ENCODE data around the gene ENTPD1.
A peak's percentile ranks its signal among the peaks of the same experiment; 100 is the strongest.

The ENTPD1 gene

GRCh38 chr10:95831515-95831914, 75.6 kb downstream of the ENTPD1 start:
- DNase-seq (ENCODE audit: low spot score), result no peak

- DNase-seq (ENCODE audit: low spot score), result no peak
Observed at GRCh38 chr10:95832216-95833041, 76.5 kb downstream of the ENTPD1 start.

- no peak for DNase-seq (ENCODE audit: low spot score)
Observed at GRCh38 chr10:95833042-95833610, 77.2 kb downstream of the ENTPD1 start.

- no peak for DNase-seq (ENCODE audit: low spot score)
Observed at GRCh38 chr10:95834406-95834805, 78.4 kb downstream of the ENTPD1 start.

GRCh38 chr10:95835149-95835860, 79.3 kb downstream of the ENTPD1 start:
- no peak for DNase-seq (ENCODE audit: low spot score)

- DNase-seq (ENCODE audit: low spot score), result no peak
Observed at GRCh38 chr10:95835911-95836310, 79.9 kb downstream of the ENTPD1 start.

GRCh38 chr10:95836610-95837355, 80.8 kb downstream of the ENTPD1 start:
- no peak for DNase-seq (ENCODE audit: low spot score)

GRCh38 chr10:95837356-95837776, 81.4 kb downstream of the ENTPD1 start:
- no peak for DNase-seq (ENCODE audit: low spot score)

GRCh38 chr10:95837783-95838182, 81.8 kb downstream of the ENTPD1 start:
- no peak for DNase-seq (ENCODE audit: low spot score)

GRCh38 chr10:95840121-95840520, 84.2 kb downstream of the ENTPD1 start:
- no peak for DNase-seq (ENCODE audit: low spot score)

- DNase-seq (ENCODE audit: low spot score), result no peak
Observed at GRCh38 chr10:95840681-95841080, 84.7 kb downstream of the ENTPD1 start.

GRCh38 chr10:95841661-95842498, 85.9 kb downstream of the ENTPD1 start:
- DNase-seq (ENCODE audit: low spot score), result peak; percentile 28

GRCh38 chr10:95845411-95845810, 89.4 kb downstream of the ENTPD1 start:
- DNase-seq (ENCODE audit: low spot score), result no peak

GRCh38 chr10:95847007-95847406, 91.0 kb downstream of the ENTPD1 start:
- no peak for DNase-seq (ENCODE audit: low spot score)

- no peak for DNase-seq (ENCODE audit: low spot score)
Observed at GRCh38 chr10:95848841-95849240, 92.9 kb downstream of the ENTPD1 start.

- DNase-seq (ENCODE audit: low spot score), result no peak
Observed at GRCh38 chr10:95850791-95851190, 94.8 kb downstream of the ENTPD1 start.

GRCh38 chr10:95860166-95860940, 104.4 kb downstream of the ENTPD1 start:
- no peak for DNase-seq (ENCODE audit: low spot score)

GRCh38 chr10:95861386-95861785, 105.4 kb downstream of the ENTPD1 start:
- DNase-seq (ENCODE audit: low spot score), result no peak

- DNase-seq (ENCODE audit: low spot score), result peak; percentile 38
Observed at GRCh38 chr10:95864906-95865813, 109.2 kb downstream of the ENTPD1 start.
